ENCODE measurements around the gene ANP32E.

The ANP32E gene

DNA sequence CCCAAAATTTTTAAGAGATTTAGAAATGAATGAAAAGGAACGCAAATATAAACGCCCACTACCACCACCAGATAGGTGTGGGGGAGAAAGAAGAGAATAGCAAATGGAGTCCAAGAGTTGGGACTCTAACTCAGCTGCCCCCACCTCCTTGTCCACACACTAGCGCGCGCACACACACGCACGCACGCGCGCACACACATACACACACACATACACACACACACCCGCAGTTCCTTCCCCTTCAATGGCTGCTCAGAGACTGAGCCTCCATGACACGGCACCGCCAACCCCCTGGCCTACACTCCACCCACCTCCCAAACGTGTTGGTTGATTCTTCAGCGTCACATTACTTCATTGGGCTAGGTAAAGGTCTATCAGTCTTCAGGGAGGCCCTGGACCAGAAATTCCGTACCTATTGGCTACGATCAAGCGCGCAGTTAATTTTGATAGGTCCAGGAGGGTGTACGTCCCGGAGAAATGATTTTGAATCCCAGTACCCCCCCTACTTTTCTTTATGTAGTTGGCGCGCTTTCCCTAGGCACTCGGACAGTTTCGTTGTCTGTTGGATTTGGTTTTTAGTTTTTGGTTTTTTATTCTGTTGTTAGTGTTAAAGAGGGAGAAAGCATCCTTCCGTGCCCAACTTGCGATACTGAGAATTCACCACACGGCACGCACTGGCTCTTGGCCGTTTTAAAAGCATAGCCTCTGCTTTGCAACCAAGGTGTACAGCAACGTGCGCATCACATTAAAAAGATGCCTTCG, at the start of gene ANP32E:
Gene ANP32E (minus strand): TSS at position 261 of the 762 bp plus-strand sequence. CDS start 326 bp downstream, outside the sequence.
- DNase-seq = peak; percentile 96

DNA sequence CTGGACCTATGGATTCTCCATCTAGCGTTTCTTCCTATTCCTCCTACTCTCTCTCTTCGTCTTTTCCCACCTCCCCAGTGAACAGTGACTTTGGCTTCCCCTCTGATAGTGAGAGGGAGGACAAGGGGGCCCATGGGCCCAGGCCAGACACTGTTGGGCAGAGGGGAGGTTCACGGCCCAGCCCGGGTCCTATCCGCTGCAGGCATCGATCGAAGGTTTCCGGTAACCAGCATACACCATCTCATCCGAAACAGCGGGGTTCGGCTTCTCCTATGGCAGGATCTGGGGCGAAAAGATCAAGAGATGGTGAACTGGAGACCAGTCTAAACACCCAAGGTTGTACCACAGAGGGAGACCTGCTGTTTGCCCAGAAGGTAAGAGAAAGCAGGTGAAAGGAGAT, 47.3 kb upstream of the ANP32E start:
- no peak for DNase-seq

DNA sequence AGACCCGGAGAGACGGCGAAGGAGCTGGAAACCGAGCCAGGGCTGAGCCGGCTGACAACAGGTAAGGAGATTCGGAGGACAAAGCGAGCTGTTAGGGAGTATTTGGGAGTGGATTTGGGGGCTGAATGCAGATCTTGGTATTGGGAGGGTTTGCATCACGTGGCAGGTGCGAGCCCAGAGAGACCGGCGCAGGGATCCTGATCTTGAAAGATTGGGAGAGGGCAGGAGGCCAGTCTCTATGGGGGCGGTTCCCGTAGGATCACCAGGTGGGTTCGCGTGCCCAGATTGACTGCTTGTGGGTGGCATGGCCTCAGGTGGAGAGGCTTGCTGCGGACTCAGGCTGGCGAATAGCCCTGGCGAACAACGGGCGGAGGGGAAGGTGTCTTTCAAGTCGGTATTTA, 46.6 kb upstream of the ANP32E start:
- peak; percentile 90 for DNase-seq

DNA sequence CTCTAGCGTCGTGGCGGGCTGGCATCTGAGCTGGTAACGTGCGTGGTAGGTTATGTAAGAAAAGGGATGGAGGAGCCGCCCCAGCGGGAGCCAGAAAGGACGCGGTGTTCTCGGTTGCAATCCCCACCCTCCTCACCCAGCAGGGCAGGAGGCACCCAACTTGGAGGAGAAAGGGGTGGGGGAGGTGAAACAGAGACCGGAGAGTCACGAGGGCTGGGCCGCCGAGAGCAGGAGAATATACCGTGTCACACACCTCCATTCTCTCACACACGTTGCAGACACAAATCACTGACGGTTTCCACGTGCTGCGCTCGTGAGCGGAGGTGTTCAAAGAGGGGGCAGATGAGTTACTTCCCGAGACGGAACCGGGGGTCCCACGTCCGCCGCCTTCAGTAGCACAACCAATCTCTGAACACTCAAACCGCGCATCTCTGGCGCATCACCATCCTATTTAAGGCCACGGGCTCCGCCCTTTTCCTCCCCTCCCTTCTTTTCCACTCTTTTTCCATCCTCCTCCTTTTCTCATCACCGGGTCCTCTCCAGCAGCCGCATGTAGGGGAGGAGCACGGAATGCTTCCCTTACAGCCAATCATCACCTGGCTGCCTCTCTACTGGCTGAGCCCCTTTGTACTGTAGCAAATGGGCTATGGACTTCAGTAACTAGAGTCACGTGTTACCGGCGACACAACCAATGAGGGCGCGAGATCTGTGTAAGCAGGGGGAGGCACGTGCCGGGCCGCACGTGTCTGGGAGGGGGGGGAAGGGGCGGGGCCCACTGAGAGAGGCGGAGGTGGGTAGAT, 46.0 kb upstream of the ANP32E start, which contains the start of gene CIART:
Gene CIART (plus strand): TSS at position 797 of the 800 bp plus-strand sequence. CDS start 714 bp downstream, outside the sequence.
- DNase-seq = peak; percentile 92

DNA sequence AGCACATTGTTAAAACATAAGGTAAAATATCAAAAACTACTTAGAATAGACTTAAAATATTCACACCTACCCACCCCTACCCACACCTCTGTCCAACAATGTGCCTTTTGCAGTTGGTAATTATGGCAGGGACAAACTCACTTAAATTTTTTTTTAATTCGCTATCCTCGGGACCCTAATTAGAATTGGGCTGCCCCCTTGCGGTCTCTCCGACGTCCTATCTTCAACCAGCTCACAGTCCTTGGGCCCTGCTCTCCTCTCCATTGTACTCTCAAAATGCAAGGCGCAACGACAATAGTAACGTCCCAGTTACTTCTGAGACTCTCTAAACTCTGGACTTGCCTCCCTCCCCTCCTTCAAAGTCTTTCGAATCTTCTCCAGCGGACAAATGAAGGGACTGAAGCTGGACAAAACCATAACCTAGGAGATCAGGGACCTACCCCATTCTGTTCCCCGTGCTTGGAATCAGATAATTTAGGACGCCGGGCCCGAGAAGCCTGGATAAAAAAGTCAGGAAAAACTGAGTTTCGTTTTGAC, 45.4 kb upstream of the ANP32E start:
- DNase-seq = peak; percentile 80

DNA sequence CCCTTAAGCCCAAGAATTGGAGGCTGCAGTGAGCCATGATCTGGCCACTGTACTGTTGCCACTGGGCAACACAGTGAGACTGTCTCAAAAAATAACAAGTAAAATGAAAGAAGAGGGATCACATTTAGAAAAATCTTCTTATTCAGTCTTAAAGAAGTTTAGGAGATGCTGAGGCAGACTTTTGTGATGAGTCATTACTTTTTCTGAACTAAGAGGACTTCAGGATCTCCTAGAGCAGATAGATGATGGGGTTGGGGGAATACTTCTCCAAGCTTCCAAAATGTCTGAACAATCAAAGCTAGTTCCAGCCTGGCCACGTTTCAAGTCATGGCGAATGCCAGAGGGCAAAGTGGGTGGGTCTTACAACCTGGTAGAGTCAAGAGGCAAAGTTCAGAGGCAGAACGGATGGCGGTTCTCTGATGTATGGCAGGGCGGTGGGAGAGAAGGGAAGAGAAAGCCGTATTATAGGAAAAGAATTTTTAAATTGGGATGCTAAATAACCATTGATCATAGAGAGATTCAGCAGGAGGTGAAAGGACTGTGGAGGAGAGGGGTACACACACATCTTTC, 44.3 kb upstream of the ANP32E start:
- DNase-seq = no peak

DNA sequence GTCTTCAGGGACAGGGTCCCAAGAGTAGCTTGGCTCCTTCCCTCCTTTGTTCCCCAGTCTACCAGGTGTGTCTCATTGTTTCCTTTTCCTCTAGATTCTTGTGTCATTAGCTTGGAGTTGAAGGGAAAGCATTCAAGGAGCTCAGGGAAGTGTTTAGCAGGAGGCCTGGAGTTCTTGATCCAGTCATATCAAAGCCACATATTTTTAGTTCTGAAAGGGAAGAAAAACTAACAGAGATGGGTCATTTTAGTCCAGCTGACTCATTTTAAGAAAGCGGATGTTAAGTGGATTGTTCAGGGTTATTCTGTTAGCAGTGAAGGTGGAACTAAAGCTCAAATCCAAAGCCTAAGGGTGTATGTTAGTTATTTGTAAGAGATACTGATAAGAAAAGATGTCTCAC, 37.4 kb upstream of the ANP32E start:
- no peak for DNase-seq

DNA sequence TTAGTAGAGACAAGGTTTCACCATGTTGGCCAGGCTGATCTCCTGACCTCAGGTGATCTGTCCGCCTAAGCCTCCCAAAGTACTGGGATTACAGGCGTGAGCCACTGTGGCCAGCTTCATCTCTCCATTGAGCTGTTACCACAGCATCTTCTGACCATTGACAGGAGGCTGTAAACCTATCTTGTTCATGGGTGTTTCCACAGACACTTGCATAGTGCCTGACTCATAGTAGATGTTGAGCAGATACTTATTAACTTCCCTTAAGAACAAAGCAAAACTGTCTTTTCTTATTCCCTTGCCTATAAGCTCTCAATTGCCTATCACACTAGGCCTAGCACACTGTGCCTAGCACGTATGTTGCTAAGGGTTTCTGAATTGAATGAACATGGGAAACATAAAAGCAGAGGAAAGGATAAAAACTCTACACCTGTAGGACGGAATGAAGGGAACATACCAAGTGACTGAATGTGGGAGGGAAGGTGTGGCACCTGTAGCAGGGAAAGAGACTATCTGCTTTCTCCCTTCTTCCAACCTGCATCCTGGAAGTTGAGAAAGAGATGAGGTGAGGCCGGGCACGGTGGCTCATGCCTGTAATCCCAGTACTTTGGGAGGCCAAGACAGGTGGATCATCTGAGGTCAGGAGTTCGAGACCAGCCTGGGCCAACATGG, 35.5 kb upstream of the ANP32E start:
- no peak for DNase-seq

DNA sequence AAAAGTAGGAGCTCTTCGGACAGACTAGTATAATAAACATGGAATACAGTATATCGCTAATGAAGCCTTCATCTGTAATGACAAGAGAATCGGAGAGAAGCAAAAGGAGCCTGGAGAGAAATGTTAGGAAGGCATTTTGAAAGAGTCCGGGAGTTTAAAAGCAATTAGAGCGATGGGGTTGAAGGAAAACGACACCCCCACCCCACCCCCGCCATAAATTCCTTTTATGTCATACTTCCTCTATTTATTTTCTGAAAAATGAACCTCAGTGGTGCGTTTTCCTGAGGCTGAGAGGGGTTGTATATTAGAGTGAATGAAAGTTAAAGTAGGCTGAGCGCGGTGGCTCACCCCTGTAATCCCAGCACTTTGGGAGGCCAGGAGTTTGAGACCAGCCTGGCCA, 33.5 kb upstream of the ANP32E start:
- DNase-seq = no peak

DNA sequence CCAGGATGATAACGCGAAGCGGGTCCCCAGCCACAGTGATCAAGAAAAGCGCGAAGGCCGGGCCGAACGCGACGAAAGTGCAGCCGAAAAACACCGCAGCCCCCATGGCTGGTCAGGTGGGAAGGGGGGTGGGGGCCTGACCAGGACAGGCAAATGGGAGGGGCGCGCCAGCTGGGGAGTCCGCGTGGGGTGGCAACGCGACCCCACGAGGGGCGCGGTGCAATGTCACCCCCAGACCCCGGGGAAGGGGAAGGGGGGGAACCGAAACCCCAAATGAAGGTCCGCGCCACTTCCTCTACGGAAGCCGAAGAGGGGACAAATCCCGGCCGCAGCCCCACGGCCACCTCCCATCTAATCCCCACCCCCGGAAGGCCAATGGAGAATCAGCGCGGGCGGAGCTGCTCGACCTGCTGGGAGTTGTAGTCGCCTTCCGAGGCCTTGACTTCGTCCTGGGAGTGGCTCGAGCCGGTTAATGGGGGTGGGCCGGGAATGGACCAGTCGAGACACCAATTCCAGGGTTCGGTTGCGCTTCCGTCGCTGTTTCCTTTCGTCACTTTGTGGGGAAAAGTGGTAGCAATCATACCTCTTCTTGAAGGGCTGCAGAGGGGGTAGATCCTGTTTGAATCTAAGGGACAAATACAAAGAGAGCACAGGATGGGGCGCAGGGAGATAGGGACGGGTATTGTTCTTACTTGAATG, 32.9 kb upstream of the ANP32E start, which contains the start of gene APH1A:
Gene APH1A (minus strand): TSS at position 312 of the 699 bp plus-strand sequence. CDS start 206 bp downstream, at position 106.
- DNase-seq = peak; percentile 95

DNA sequence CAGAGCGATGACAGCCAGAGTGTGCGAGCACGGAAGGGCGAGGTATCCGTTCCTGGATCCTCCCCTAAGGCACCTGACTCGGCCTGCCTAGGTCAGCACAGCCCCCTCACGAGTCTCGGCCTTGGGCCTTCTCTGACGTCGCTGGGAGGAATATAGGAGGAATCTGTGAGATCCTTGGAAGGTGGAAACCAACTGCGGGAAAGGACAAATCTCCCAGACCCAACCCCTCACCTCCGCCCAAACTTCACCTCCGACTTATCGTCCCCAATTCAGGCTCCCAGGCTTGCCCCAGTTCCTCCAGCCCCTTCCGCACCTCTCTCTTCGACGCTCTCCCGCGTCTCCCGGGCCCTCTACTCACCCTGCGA, 32.4 kb upstream of the ANP32E start:
- DNase-seq = no peak

DNA sequence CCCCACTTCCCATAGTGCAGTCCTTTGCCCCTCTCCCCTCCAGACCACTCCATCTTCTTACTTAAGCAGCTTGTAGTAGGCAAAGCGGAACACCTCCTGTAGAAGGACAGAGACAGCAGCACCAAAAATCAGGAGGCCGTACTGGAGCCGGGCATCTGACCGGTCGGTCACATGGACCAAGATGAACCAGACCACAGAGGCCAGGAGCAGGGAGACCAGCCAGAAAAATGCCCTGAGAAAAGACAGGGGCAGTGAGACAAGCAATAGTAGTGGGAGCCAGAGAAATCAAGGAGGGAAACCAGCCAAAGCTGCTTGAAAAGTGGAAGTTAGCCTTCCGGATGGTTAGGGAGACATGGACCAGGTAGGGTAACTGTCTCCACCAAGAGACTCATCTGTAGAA, 32.0 kb upstream of the ANP32E start:
- DNase-seq = no peak

DNA sequence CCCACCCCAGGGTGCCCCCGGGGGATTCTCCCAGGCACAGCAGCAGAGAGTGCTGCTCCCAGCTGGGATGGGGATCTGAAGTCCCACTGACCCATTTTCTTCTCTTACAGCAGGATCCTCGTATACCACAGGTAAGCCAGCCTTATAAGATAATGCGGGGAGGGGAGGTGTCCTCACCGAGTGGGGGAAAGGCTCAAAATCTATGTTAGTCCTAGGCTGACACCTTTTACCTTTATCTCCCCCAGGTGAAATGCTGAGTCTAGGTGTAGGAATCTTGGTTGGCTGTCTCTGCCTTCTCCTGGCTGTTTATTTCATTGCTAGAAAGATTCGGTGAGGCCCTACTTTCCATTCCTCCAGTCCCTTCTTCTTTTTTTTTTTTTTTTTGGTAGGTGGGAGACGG, 27.6 kb upstream of the ANP32E start:
- no peak for DNase-seq

DNA sequence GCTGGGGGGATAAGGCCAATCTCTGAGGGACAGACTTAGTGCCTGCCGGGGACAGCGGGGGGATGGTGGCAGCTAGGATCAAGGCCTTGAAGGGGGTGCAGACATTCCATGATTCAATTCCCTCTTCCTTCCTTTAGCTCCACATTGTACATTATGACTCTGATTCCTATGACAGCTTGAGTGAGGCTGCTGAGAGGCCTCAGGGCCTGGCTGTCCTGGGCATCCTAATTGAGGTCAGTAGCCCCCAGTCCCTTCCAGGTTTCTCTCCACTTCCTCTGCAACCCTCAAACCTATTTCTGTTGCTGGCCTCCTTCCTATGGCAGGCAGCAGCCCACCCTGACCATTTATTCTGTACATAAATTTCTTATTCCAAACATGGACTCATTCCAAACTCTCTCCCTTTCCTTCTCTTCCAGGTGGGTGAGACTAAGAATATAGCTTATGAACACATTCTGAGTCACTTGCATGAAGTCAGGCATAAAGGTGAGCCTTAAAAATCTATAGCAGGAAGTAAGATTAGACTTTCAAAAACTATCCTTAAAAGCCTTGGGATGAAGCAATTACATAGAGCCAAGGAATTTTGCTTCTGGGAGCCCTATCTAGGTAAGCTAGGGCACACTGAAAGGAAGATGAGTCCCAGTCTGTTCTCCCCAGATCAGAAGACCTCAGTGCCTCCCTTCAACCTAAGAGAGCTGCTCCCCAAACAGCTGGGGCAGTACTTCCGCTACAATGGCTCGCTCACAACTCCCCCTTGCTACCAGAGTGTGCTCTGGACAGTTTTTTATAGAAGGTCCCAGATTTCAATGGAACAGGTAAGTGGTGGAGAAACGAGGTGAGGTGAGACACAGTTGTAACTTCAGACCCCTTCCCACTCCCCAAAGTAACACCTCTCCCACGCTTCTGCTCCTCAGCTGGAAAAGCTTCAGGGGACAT, 26.7 kb upstream of the ANP32E start:
- no peak for DNase-seq

DNA sequence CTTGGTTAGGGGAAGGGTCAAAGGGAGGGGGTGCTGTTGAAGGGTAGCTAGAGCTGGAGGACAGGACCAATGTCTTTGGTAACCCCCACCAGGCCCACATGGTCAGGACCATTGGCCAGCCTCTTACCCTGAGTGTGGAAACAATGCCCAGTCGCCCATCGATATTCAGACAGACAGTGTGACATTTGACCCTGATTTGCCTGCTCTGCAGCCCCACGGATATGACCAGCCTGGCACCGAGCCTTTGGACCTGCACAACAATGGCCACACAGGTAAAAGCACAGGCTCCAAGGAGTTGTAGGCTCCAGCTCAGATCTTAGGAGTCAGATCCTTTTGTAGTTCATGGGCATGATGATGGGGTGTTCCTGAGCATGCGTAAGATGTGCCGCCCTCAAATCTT, 25.5 kb upstream of the ANP32E start:
- no peak for DNase-seq

DNA sequence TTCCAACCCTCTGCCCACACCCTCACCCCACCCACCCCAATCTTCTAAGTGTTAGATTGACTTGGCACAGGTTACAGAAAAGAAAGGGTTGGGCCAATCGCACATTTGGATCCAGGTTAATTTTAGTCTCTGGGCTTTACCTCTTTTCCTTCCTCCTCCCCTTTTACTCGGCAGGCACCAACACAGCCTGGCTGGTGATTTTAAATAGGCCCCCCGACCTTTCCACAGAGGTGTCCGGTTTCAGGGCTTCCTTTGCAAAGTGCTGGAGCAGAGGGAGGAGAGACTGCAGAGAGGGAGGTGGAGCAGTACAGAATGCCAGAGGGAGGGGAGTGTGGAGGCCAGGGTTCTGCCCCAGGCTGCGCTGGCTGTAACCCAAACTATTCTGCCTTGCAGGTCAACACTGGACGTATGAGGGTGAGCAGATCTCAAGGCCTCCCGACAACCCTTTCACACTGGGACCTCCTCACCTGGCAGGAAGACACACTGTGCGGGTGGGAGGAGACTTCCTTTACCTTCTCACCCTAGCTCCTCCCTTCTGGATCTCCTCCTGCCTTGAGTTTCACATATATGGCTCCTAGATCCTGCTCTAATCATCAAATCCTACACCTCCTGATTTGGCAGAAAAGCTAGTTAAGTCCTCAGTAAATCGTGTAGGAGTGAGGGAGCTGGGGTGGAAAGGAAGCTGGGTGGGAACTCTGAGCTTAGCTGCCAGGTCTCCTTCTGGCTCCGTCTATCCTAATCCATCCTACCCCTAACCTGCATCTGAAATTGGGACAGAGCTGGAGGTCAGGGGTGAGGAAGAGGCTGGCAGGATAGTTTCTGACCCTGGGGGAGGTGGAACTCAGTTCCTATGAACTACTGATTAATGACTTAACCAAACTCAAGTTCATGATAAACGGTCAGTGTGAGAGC, 24.1 kb upstream of the ANP32E start:
- peak; percentile 43 for DNase-seq

DNA sequence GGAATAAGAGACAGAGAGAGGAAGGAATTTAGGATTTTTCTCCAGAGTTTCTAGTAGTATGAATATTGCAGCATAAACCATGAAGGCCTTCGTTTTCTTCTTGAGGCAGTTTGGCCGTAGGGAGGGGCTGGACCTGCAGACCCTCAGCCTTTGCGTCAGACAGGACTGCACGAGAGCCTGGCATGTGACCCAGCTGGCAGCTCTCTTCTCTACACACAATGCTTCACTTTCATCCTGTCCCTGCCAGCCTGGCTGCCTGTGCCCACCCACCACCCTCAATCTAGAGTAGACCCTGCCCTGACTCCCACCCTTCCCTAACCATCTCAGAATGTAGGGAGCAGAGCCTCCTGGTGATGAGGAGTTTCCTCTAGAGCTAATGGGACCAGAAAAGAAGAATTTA, 23.3 kb upstream of the ANP32E start:
- peak; percentile 48 for DNase-seq

DNA sequence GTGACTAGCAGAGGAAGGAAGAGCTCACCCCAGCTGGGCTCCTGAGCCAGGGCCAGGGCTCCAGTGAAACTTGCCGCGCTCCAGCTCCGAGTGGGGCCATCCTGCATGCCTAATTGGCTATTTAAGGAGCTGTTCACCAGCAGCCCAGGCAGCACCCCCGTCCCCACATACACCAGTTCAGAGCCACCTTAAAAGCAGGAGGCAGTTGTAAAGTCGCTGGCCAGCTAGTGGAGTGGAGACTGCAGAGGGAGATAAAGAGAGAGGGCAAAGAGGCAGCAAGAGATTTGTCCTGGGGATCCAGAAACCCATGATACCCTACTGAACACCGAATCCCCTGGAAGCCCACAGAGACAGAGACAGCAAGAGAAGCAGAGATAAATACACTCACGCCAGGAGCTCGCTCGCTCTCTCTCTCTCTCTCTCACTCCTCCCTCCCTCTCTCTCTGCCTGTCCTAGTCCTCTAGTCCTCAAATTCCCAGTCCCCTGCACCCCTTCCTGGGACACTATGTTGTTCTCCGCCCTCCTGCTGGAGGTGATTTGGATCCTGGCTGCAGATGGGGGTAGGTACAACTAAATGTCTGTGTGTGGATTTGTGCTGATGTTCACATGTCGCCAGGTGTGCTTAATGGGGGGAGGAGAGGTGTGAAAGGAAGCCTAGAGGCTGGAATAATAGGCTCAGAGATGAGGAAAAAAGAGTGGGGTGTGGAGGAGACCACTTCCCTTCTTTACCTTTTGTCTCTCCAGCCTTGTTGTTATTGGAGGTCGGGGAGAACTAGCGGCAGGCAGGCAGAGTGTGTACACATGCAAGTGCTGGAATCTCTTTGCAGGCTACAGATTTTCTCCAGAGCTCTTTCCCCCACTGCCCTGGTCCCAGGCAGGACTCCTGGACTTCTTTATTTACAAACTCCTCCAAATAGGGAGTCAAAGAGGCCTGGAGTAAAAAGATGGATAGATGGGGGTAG, 22.0 kb upstream of the ANP32E start, which contains the start of gene CA14:
Gene CA14 (plus strand): TSS at position 151 of the 962 bp plus-strand sequence. CDS start 355 bp downstream, at position 506.
- DNase-seq = peak; percentile 76

Measured in retina (tissue), 1 donor.